ENCODE measurements around the gene GCM1. TPM values are rescaled to one million over a fixed set of nuclear protein-coding genes. Genes with fewer than 3 reads are reported as not detected.
A peak's percentile ranks its signal among the peaks of the same experiment; 100 is the strongest.

GCM1 gene
- total RNA-seq, 1 experiment from 2014 or later, result not detected

- H3K27me3 ChIP-seq (ENCODE audit: control insufficient read depth, insufficient read depth, low read length), result no peaks in the 10 kb centered on the region; the same call in 1 of the 2 replicates
- no TSS peak for BruUV-seq (replicated peaks)
- no peak for DNase-seq (ENCODE audit: low read depth, low spot score)
- H3K36me3 ChIP-seq (ENCODE audit: control insufficient read depth, insufficient read depth, low read length), result no peaks in the 10 kb centered on the region
- no peak overlapping the region for H3K27ac ChIP-seq (ENCODE audit: low read length)
- in situ Hi-C loops (cut with HindIII; ENCODE audit: low pct_unique_long_range_greater_than_20kb, low sequenced_read_pairs), result no loop called here
- POLR2A ChIA-PET, result no interaction called here
- no peaks in the 10 kb centered on the region for H3K9me3 ChIP-seq (ENCODE audit: control insufficient read depth, insufficient read depth, low read depth, low read length)
- TF ChIP-seq POLR2AphosphoS5 (IDR thresholded peaks at IDR 0.05; ENCODE audit: low read depth, low read length) (no peak), CTCF (IDR thresholded peaks at IDR 0.05) (peak; percentile 40; the same call in 1 of the 2 replicates)
- H3K4me1 ChIP-seq (ENCODE audit: control insufficient read depth, insufficient read depth, low read length), result no peaks in the 10 kb centered on the region
- CTCF ChIA-PET, result no interaction called here
- no peak for ATAC-seq
- intact Hi-C loops (cut with micrococcal nuclease; ENCODE audit: unreplicated experiment), result no loop called here
- H3K4me3 ChIP-seq (ENCODE audit: low read depth in 2 of 2, low read length in 2 of 2), result no peak overlapping the region
Measured at GRCh38 chr6:53151676-53152075, 3.0 kb upstream of the GCM1 start.

- Histone ChIP-seq H3K27me3 (ENCODE audit: control insufficient read depth, insufficient read depth, low read length) (peaks cover 15% of the 10 kb centered on the region; the same call in 1 of the 2 replicates), H3K9me3 (ENCODE audit: control insufficient read depth, insufficient read depth, low read depth, low read length) (no peaks in the 10 kb centered on the region), H3K27ac (ENCODE audit: low read length) (no peak overlapping the region), H3K36me3 (ENCODE audit: control insufficient read depth, insufficient read depth, low read length) (no peaks in the 10 kb centered on the region), H3K4me1 (ENCODE audit: control insufficient read depth, insufficient read depth, low read length) (no peaks in the 10 kb centered on the region), H3K4me3 (ENCODE audit: low read depth in 2 of 2, low read length in 2 of 2) (no peak overlapping the region)
- TF ChIP-seq CTCF (IDR thresholded peaks at IDR 0.05) (no peak), SIN3A (IDR thresholded peaks at IDR 0.05; ENCODE audit: borderline replicate concordance, insufficient read depth, low read depth, low read length) (no peak), TCF7L2 (IDR thresholded peaks at IDR 0.05; ENCODE audit: low read depth, low read length) (no peak), POLR2AphosphoS5 (IDR thresholded peaks at IDR 0.05; ENCODE audit: low read depth, low read length) (no peak)
- TF ChIP-seq, protein P1, sequence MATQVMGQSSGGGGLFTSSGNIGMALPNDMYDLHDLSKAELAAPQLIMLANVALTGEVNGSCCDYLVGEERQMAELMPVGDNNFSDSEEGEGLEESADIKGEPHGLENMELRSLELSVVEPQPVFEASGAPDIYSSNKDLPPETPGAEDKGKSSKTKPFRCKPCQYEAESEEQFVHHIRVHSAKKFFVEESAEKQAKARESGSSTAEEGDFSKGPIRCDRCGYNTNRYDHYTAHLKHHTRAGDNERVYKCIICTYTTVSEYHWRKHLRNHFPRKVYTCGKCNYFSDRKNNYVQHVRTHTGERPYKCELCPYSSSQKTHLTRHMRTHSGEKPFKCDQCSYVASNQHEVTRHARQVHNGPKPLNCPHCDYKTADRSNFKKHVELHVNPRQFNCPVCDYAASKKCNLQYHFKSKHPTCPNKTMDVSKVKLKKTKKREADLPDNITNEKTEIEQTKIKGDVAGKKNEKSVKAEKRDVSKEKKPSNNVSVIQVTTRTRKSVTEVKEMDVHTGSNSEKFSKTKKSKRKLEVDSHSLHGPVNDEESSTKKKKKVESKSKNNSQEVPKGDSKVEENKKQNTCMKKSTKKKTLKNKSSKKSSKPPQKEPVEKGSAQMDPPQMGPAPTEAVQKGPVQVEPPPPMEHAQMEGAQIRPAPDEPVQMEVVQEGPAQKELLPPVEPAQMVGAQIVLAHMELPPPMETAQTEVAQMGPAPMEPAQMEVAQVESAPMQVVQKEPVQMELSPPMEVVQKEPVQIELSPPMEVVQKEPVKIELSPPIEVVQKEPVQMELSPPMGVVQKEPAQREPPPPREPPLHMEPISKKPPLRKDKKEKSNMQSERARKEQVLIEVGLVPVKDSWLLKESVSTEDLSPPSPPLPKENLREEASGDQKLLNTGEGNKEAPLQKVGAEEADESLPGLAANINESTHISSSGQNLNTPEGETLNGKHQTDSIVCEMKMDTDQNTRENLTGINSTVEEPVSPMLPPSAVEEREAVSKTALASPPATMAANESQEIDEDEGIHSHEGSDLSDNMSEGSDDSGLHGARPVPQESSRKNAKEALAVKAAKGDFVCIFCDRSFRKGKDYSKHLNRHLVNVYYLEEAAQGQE (IDR thresholded peaks at IDR 0.05; ENCODE audit: insufficient read depth in 1 of 2, low read depth in 2 of 2, low read length in 1 of 2), result no peak
- intact Hi-C loops (cut with micrococcal nuclease; ENCODE audit: unreplicated experiment) (no loop called here), in situ Hi-C loops (cut with HindIII; ENCODE audit: low pct_unique_long_range_greater_than_20kb, low sequenced_read_pairs) (no loop called here)
- no TSS peak for BruUV-seq (replicated peaks)
- ATAC-seq (no peak), DNase-seq (ENCODE audit: low read depth, low spot score) (no peak)
- POLR2A ChIA-PET, result no interaction called here
- CTCF ChIA-PET, result interaction anchor here (0.6 kb wide), 1 partner anchor 141 kb away, joined by 5 read pairs; no protein-coding TSS in a partner anchor
Measured at GRCh38 chr6:53144802-53145201, 3.8 kb downstream of the GCM1 start.

Data from Panc1 (cell line).